ENCODE results near the gene CSTPP1. TPM values are rescaled to one million over a fixed set of nuclear protein-coding genes. Genes with fewer than 3 reads are reported as not detected.

CSTPP1 gene
- total RNA-seq, 1 donor from 2014 or later = 29.6 TPM

GRCh38 chr11:46898396-46899095 lies 38.0 kb upstream of the CSTPP1 start:
- H4K20me1 ChIP-seq (ENCODE audit: insufficient read depth, low read length) = no peaks in the 10 kb centered on the region
- no peak overlapping the region for H3K27ac Mint-ChIP-seq (ENCODE audit: unreplicated experiment)
- peaks cover 3% of the 10 kb centered on the region for H3K4me1 Mint-ChIP-seq (ENCODE audit: low read depth, unreplicated experiment)
- DNase-seq (ENCODE audit: low read depth) (no peak), FAIRE-seq (no peak)
- no peaks in the 10 kb centered on the region for H3K9me3 Mint-ChIP-seq (ENCODE audit: unreplicated experiment)
- no peaks in the 10 kb centered on the region for H3K9me3 ChIP-seq (ENCODE audit: insufficient read depth, low read depth, low read length)
- H3K4me2 ChIP-seq (ENCODE audit: low read length) = no peak overlapping the region
- peaks cover 2% of the 10 kb centered on the region for H3K27me3 Mint-ChIP-seq (ENCODE audit: low read depth, unreplicated experiment)
- peaks cover 12% of the 10 kb centered on the region for H3K36me3 Mint-ChIP-seq (ENCODE audit: low read depth, unreplicated experiment)
- peaks cover 3% of the 10 kb centered on the region for H3K4me1 ChIP-seq (ENCODE audit: insufficient read depth, low read length)
- H3K9ac ChIP-seq (ENCODE audit: low read length) = no peak overlapping the region
- H3K27me3 ChIP-seq (ENCODE audit: insufficient read depth, low read length) = no peaks in the 10 kb centered on the region
- no peak for TF ChIP-seq CTCF (IDR thresholded peaks at IDR 0.05; ENCODE audit: insufficient read depth, low read depth, low read length)
- TF ChIP-seq EZH2 (IDR thresholded peaks at IDR 0.05; ENCODE audit: insufficient read depth, low read length) = no peak
- H3K4me3 ChIP-seq (ENCODE audit: insufficient read depth, low read depth, low read length) = no peak overlapping the region
- H2AFZ ChIP-seq (ENCODE audit: low read depth, low read length) = no peak overlapping the region
- no peak overlapping the region for H3K27ac ChIP-seq (ENCODE audit: low read depth, low read length)
- H3K79me2 ChIP-seq (ENCODE audit: insufficient read depth, low read length) = no peaks in the 10 kb centered on the region
- peaks cover 4% of the 10 kb centered on the region for H3K36me3 ChIP-seq (ENCODE audit: insufficient read depth, low read length)
- H3K4me3 Mint-ChIP-seq (ENCODE audit: unreplicated experiment) = no peak overlapping the region

- Mint-ChIP-seq H3K9me3 (ENCODE audit: unreplicated experiment) (no peaks in the 10 kb centered on the region), H3K36me3 (ENCODE audit: low read depth, unreplicated experiment) (peaks cover 12% of the 10 kb centered on the region)
- no peak overlapping the region for H3K27ac ChIP-seq (ENCODE audit: low read depth, low read length)
These were observed 37.0 kb upstream of the CSTPP1 start for GRCh38 chr11:46899501-46900025.

More at GRCh38 chr11:46899501-46900025, 37.0 kb upstream of the CSTPP1 start:
- no peaks in the 10 kb centered on the region for H3K36me3 ChIP-seq (ENCODE audit: insufficient read depth, low read length)
- peaks cover 2% of the 10 kb centered on the region for H3K27me3 Mint-ChIP-seq (ENCODE audit: low read depth, unreplicated experiment)
- no peak overlapping the region for H3K4me3 Mint-ChIP-seq (ENCODE audit: unreplicated experiment)
- FAIRE-seq = no peak
- H3K9ac ChIP-seq (ENCODE audit: low read length) = no peak overlapping the region
- H3K4me2 ChIP-seq (ENCODE audit: low read length) = no peak overlapping the region
- H4K20me1 ChIP-seq (ENCODE audit: insufficient read depth, low read length) = no peaks in the 10 kb centered on the region
- H3K9me3 ChIP-seq (ENCODE audit: insufficient read depth, low read depth, low read length) = no peaks in the 10 kb centered on the region
- TF ChIP-seq CTCF (IDR thresholded peaks at IDR 0.05; ENCODE audit: insufficient read depth, low read depth, low read length) (no peak), EZH2 (IDR thresholded peaks at IDR 0.05; ENCODE audit: insufficient read depth, low read length) (no peak)
- no peak overlapping the region for H3K4me3 ChIP-seq (ENCODE audit: insufficient read depth, low read depth, low read length)
- no peak overlapping the region for H3K27ac Mint-ChIP-seq (ENCODE audit: unreplicated experiment)
- H3K4me1 ChIP-seq (ENCODE audit: insufficient read depth, low read length) = peaks cover 3% of the 10 kb centered on the region
- H3K4me1 Mint-ChIP-seq (ENCODE audit: low read depth, unreplicated experiment) = peaks cover 3% of the 10 kb centered on the region
- no peak overlapping the region for H2AFZ ChIP-seq (ENCODE audit: low read depth, low read length)
- DNase-seq (ENCODE audit: low read depth) = no peak
- no peaks in the 10 kb centered on the region for H3K27me3 ChIP-seq (ENCODE audit: insufficient read depth, low read length)
- H3K79me2 ChIP-seq (ENCODE audit: insufficient read depth, low read length) = no peaks in the 10 kb centered on the region
